Neural crest cell (in vitro differentiated cells): Measurements from ENCODE around the gene GRIK2. TPM values are rescaled to one million over a fixed set of nuclear protein-coding genes. Genes with fewer than 3 reads are reported as not detected.

Source experiments
- DNase-seq: peaks from one replicate; pipeline ENCODE4 v3.0.0; 2021; ENCODE audit warnings: low read depth, mixed read lengths, low spot score
- H3K27ac Mint-ChIP-seq: one replicate; pipeline ENCODE4 v1.8.0; 2021; ENCODE audit warnings: mild to moderate bottlenecking, mixed read lengths; ENCODE audit not compliant: unreplicated experiment
- H3K27me3 Mint-ChIP-seq: 2 replicates; pipeline ENCODE4 v1.8.0; 2021; ENCODE audit warnings: low read depth, mild to moderate bottlenecking, mixed read lengths
- H3K36me3 Mint-ChIP-seq: 2 replicates; pipeline ENCODE4 v1.8.0; 2021; ENCODE audit warnings: low read depth, mild to moderate bottlenecking, mixed read lengths
- H3K4me1 Mint-ChIP-seq: 2 replicates; pipeline ENCODE4 v1.8.0; 2021; ENCODE audit warnings: mixed read lengths
- H3K4me3 Mint-ChIP-seq: one replicate; pipeline ENCODE4 v1.8.0; 2021; ENCODE audit warnings: mild to moderate bottlenecking, mixed read lengths
- H3K9me3 Mint-ChIP-seq: 2 replicates; pipeline ENCODE4 v1.8.0; 2021; ENCODE audit warnings: mixed read lengths
- CTCF ChIP-seq: fragments of 200-600 bp; sonication (generic); conservative IDR thresholded peaks from 2 replicates; pipeline ENCODE4 v1.5.0; 2021; ENCODE audit warnings: antibody characterized with exemption, mild to moderate bottlenecking
- total RNA-seq: library from RNA; stranded (reverse); gene quantifications from 2 replicates; pipeline ENCODE4 v1.2.1, GENCODE V29; 2021

The GRIK2 gene
- total RNA-seq, 1 donor from 2014 or later = 10.5 TPM

DNA sequence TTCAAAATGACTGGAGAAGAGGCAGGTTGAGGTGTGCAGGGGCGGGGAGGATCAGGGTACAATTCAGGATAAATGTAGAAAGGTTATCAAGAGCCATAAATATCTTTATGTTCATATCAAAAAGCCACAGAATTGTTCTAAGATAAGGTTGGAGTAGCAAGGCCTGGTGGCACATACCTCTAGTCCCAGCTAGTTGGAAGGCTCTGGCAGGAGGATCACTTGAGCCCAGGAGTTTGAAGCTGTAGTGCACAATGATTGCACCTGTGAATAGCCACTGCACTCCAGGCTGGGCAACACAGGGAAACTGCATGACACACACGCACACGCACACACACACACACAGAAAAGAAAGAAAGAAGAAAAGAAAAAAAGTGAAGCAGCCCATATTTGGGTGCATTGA lies 194.8 kb downstream of the GRIK2 start:
- TF ChIP-seq CTCF = no peak
- no peak overlapping the region for H3K4me3 Mint-ChIP-seq
- H3K27ac Mint-ChIP-seq = no peak overlapping the region

GRCh38 chr6:101595276-101595675 lies 201.8 kb downstream of the GRIK2 start:
- Mint-ChIP-seq H3K36me3 (peaks cover 3% of the 10 kb centered on the region), H3K4me1 (peaks cover 18% of the 10 kb centered on the region), H3K27ac (no peak overlapping the region)

More for the DNA sequence above, 194.8 kb downstream of the GRIK2 start:
- Mint-ChIP-seq H3K4me1 (peaks cover 2% of the 10 kb centered on the region), H3K36me3 (no peaks in the 10 kb centered on the region), H3K27me3 (no peaks in the 10 kb centered on the region), H3K9me3 (no peaks in the 10 kb centered on the region)
- DNase-seq = no peak

GRCh38 chr6:101597693-101598092 lies 204.2 kb downstream of the GRIK2 start:
- Mint-ChIP-seq H3K4me3 (peak overlapping the region; percentile 3), H3K27ac (peak overlapping the region; percentile 23), H3K4me1 (peaks cover 18% of the 10 kb centered on the region), H3K36me3 (peaks cover 11% of the 10 kb centered on the region), H3K9me3 (peaks cover 23% of the 10 kb centered on the region), H3K27me3 (no peaks in the 10 kb centered on the region)
- no peak for TF ChIP-seq CTCF
- no peak for DNase-seq

More at GRCh38 chr6:101595276-101595675, 201.8 kb downstream of the GRIK2 start:
- no peak overlapping the region for H3K4me3 Mint-ChIP-seq
- TF ChIP-seq CTCF = no peak
- no peaks in the 10 kb centered on the region for H3K27me3 Mint-ChIP-seq
- H3K9me3 Mint-ChIP-seq = peaks cover 7% of the 10 kb centered on the region
- DNase-seq = no peak

- Mint-ChIP-seq H3K4me3 (no peak overlapping the region), H3K36me3 (peaks cover 8% of the 10 kb centered on the region)
- no peak for TF ChIP-seq CTCF
Measured at GRCh38 chr6:101605426-101605825, 211.9 kb downstream of the GRIK2 start.

DNA sequence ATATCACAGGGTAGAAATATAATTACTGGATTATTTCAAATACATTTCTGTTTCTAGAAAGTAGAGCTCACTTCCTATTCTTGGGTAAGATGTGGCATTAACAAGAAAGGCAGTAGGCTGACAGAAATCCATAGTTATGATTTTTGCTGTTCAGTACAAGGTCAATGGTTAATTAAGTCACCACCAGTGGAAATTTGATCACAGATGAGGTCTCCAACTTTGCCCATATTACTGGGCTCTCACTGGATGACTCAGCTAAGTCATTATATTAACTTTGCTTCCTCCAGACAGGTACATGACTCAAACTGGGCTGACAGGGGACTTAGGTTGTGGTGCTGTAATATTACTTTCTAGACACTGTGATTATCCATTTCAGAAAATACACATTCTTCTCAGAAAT lies 212.4 kb downstream of the GRIK2 start:
- H3K4me3 Mint-ChIP-seq = no peak overlapping the region
- no peak overlapping the region for H3K27ac Mint-ChIP-seq
- no peaks in the 10 kb centered on the region for H3K27me3 Mint-ChIP-seq
- H3K9me3 Mint-ChIP-seq = peaks cover 12% of the 10 kb centered on the region
- no peak for DNase-seq
- no peak for TF ChIP-seq CTCF
- peaks cover 6% of the 10 kb centered on the region for H3K4me1 Mint-ChIP-seq
- peaks cover 7% of the 10 kb centered on the region for H3K36me3 Mint-ChIP-seq

More at GRCh38 chr6:101605426-101605825, 211.9 kb downstream of the GRIK2 start:
- DNase-seq = no peak
- H3K27me3 Mint-ChIP-seq = no peaks in the 10 kb centered on the region
- peaks cover 6% of the 10 kb centered on the region for H3K4me1 Mint-ChIP-seq
- H3K9me3 Mint-ChIP-seq = peaks cover 16% of the 10 kb centered on the region
- H3K27ac Mint-ChIP-seq = no peak overlapping the region
